Measurements from ENCODE around the gene RNF31. TPM values are rescaled to one million over a fixed set of nuclear protein-coding genes. Genes with fewer than 3 reads are reported as not detected.

RNF31 gene
- total RNA-seq, 1 donor from 2014 or later = 88.2 TPM

DNA sequence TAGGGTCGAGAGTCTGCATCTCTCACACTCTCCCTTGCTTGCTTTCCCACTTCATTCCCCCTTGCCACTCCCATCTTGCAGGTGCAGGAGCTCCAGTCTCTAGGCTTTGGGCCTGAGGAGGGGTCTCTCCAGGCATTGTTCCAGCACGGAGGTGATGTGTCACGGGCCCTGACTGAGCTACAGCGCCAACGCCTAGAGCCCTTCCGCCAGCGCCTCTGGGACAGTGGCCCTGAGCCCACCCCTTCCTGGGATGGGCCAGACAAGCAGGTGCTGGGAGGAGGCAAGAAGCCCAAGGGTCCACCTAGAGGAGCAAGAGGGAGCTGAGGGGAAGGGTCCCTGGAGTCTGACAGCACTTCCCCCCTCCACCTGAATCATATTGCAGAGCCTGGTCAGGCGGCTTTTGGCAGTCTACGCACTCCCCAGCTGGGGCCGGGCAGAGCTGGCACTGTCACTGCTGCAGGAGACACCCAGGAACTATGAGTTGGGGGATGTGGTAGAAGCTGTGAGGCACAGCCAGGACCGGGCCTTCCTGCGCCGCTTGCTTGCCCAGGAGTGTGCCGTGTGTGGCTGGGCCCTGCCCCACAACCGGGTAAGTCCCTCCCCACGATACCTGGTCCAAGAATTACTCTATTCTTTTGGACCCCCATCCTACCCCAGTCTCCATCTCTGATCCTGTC, 4.2 kb downstream of the RNF31 start:
- Mint-ChIP-seq H3K9me3 (ENCODE audit: unreplicated experiment) (peaks cover 4% of the 10 kb centered on the region), H3K27ac (ENCODE audit: unreplicated experiment) (peak overlapping the region; percentile 33), H3K4me1 (ENCODE audit: low read depth, unreplicated experiment) (peaks cover 8% of the 10 kb centered on the region), H3K4me3 (ENCODE audit: unreplicated experiment) (no peak overlapping the region), H3K27me3 (ENCODE audit: unreplicated experiment) (peaks cover 7% of the 10 kb centered on the region), H3K36me3 (ENCODE audit: unreplicated experiment) (no peaks in the 10 kb centered on the region)
- no peak for DNase-seq
- TF ChIP-seq, protein P1, sequence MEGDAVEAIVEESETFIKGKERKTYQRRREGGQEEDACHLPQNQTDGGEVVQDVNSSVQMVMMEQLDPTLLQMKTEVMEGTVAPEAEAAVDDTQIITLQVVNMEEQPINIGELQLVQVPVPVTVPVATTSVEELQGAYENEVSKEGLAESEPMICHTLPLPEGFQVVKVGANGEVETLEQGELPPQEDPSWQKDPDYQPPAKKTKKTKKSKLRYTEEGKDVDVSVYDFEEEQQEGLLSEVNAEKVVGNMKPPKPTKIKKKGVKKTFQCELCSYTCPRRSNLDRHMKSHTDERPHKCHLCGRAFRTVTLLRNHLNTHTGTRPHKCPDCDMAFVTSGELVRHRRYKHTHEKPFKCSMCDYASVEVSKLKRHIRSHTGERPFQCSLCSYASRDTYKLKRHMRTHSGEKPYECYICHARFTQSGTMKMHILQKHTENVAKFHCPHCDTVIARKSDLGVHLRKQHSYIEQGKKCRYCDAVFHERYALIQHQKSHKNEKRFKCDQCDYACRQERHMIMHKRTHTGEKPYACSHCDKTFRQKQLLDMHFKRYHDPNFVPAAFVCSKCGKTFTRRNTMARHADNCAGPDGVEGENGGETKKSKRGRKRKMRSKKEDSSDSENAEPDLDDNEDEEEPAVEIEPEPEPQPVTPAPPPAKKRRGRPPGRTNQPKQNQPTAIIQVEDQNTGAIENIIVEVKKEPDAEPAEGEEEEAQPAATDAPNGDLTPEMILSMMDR (IDR thresholded peaks at IDR 0.05; ENCODE audit: partially characterized antibody, unreplicated experiment) = no peak

DNA sequence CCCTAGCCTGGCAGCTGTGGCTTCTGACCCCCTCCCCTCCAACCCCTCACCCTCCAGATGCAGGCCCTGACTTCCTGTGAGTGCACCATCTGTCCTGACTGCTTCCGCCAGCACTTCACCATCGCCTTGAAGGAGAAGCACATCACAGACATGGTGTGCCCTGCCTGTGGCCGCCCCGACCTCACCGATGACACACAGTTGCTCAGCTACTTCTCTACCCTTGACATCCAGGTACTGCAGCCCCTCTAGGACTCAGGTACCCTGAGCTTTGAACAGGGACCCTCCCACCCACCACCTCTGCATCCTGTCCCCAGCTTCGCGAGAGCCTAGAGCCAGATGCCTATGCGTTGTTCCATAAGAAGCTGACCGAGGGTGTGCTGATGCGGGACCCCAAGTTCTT, 7.8 kb downstream of the RNF31 start:
- Mint-ChIP-seq H3K27me3 (ENCODE audit: unreplicated experiment) (peaks cover 9% of the 10 kb centered on the region), H3K27ac (ENCODE audit: unreplicated experiment) (peak overlapping the region; percentile 89), H3K4me1 (ENCODE audit: low read depth, unreplicated experiment) (peaks cover 4% of the 10 kb centered on the region), H3K9me3 (ENCODE audit: unreplicated experiment) (peaks cover 4% of the 10 kb centered on the region), H3K4me3 (ENCODE audit: unreplicated experiment) (no peak overlapping the region), H3K36me3 (ENCODE audit: unreplicated experiment) (peaks cover 5% of the 10 kb centered on the region)
- DNase-seq = no peak
- TF ChIP-seq, protein P1 (IDR thresholded peaks at IDR 0.05; ENCODE audit: partially characterized antibody, unreplicated experiment) = no peak

DNA sequence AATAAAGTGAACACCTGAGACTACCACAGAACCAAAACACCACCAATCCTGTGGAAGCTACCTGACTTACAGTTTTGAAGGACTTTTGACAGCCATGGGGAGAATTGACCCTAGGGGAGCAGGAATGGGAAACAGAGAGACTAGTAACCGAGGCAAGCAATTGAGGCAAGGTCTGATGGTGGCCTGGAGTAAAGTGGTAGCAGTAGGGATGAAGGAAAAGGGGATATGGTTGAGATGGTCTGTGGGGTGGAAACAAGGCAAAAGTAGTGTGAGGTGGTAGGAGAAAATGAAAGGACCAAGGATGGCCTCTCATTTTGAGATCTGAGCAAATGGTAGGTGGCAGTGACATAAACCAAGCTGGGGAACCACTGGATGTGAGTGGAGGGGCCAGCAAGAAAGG, 9.5 kb downstream of the RNF31 start:
- H3K9me3 Mint-ChIP-seq (ENCODE audit: unreplicated experiment) = peaks cover 4% of the 10 kb centered on the region
- H3K27me3 Mint-ChIP-seq (ENCODE audit: unreplicated experiment) = peaks cover 5% of the 10 kb centered on the region
- DNase-seq = no peak
- peak overlapping the region; percentile 20 for H3K27ac Mint-ChIP-seq (ENCODE audit: unreplicated experiment)
- TF ChIP-seq, protein P1 (IDR thresholded peaks at IDR 0.05; ENCODE audit: partially characterized antibody, unreplicated experiment) = no peak
- H3K4me3 Mint-ChIP-seq (ENCODE audit: unreplicated experiment) = no peak overlapping the region
- peaks cover 10% of the 10 kb centered on the region for H3K4me1 Mint-ChIP-seq (ENCODE audit: low read depth, unreplicated experiment)
- peaks cover 5% of the 10 kb centered on the region for H3K36me3 Mint-ChIP-seq (ENCODE audit: unreplicated experiment)

DNA sequence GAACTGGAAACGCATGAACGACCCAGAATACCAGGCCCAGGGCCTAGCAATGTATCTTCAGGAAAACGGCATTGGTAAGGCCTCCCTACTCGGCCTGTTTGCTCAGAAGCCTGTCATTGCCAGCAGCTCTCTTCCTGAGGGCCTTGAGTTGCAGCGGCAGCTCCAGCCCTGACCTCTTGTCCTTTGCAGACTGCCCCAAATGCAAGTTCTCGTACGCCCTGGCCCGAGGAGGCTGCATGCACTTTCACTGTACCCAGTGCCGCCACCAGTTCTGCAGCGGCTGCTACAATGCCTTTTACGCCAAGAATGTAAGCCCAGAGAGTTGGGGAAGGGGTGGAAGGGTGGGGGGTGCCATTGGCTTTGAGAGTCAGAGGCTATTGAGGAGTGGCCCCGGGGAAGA, 10.0 kb downstream of the RNF31 start:
- Mint-ChIP-seq H3K27me3 (ENCODE audit: unreplicated experiment) (peaks cover 5% of the 10 kb centered on the region), H3K27ac (ENCODE audit: unreplicated experiment) (peak overlapping the region; percentile 20), H3K36me3 (ENCODE audit: unreplicated experiment) (peaks cover 5% of the 10 kb centered on the region), H3K9me3 (ENCODE audit: unreplicated experiment) (peaks cover 4% of the 10 kb centered on the region), H3K4me3 (ENCODE audit: unreplicated experiment) (no peak overlapping the region), H3K4me1 (ENCODE audit: low read depth, unreplicated experiment) (peaks cover 11% of the 10 kb centered on the region)
- DNase-seq = no peak
- TF ChIP-seq, protein P1 (IDR thresholded peaks at IDR 0.05; ENCODE audit: partially characterized antibody, unreplicated experiment) = no peak

DNA sequence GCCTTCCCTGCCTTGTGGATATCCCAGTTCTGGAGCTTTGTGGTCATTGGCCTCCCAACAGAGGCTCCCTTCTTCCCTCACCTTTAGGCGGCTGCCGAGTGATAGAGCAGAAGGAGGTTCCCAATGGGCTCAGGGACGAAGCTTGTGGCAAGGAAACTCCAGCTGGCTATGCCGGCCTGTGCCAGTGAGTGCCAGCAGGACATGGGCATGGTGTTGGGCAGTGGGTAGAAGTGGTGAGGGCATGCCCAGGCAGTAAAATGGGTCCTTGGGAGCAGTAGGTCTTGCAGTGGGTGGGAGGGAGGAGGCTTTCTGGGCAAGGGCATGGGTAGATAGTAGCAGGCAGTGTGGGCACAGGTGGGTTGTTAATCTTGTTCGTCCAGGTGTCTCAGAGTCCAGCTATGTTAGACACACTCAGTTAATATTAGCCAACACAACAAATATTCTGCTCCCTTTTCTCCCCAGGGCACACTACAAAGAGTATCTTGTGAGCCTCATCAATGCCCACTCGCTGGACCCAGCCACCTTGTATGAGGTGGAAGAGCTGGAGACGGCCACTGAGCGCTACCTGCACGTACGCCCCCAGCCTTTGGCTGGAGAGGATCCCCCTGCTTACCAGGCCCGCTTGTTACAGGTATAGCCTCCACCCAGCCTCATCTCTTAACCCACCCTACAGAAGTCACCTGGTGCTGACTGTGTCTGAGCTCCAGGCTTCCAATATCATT, 12.6 kb downstream of the RNF31 start:
- H3K36me3 Mint-ChIP-seq (ENCODE audit: unreplicated experiment) = peaks cover 5% of the 10 kb centered on the region
- H3K4me1 Mint-ChIP-seq (ENCODE audit: low read depth, unreplicated experiment) = peaks cover 7% of the 10 kb centered on the region
- no peak overlapping the region for H3K4me3 Mint-ChIP-seq (ENCODE audit: unreplicated experiment)
- H3K9me3 Mint-ChIP-seq (ENCODE audit: unreplicated experiment) = peaks cover 4% of the 10 kb centered on the region
- H3K27ac Mint-ChIP-seq (ENCODE audit: unreplicated experiment) = no peak overlapping the region
- H3K27me3 Mint-ChIP-seq (ENCODE audit: unreplicated experiment) = peaks cover 5% of the 10 kb centered on the region
- DNase-seq = no peak
- TF ChIP-seq, protein P1 (IDR thresholded peaks at IDR 0.05; ENCODE audit: partially characterized antibody, unreplicated experiment) = no peak

Measured in glutamatergic neuron (in vitro differentiated cells).